WTC11 (cell line): ENCODE measurements around the gene SLC25A23. TPM values are rescaled to one million over a fixed set of nuclear protein-coding genes. Genes with fewer than 3 reads are reported as not detected.
A peak's percentile ranks its signal among the peaks of the same experiment; 100 is the strongest.

Experiments used
- AR ChIP-seq: fragments of 250-450 bp; sonication (Bioruptor Pico); IDR thresholded peaks from 2 replicates; pipeline ENCODE4 v1.9.0; 2021; ENCODE audit warnings: mild to moderate bottlenecking
- ATF6 ChIP-seq: sonication (generic); formaldehyde crosslinking; IDR thresholded peaks from 2 replicates; pipeline ENCODE4 v1.8.1; 2023; ENCODE audit warnings: mild to moderate bottlenecking, missing genetic modification reagents
- E2F5 ChIP-seq: sonication (generic); formaldehyde crosslinking; IDR thresholded peaks from 2 replicates; pipeline ENCODE4 v1.8.1; 2022; ENCODE audit warnings: mild to moderate bottlenecking, moderate library complexity, missing genetic modification reagents
- ESRRA ChIP-seq: sonication (generic); formaldehyde crosslinking; IDR thresholded peaks from 2 replicates; pipeline ENCODE4 v1.8.1; 2022; ENCODE audit warnings: mild to moderate bottlenecking, missing genetic modification reagents, borderline replicate concordance
- FOXP1 ChIP-seq: sonication (generic); formaldehyde crosslinking; IDR thresholded peaks from 2 replicates; pipeline ENCODE4 v1.8.0; 2022; ENCODE audit warnings: missing genetic modification reagents, mild to moderate bottlenecking, moderate library complexity, borderline replicate concordance
- GABPB1 ChIP-seq: sonication (generic); formaldehyde crosslinking; IDR thresholded peaks from 2 replicates; pipeline ENCODE4 v1.8.1; 2023; ENCODE audit warnings: mild to moderate bottlenecking, missing genetic modification reagents
- GRHL2 ChIP-seq: fragments of 250-450 bp; sonication (Bioruptor Pico); IDR thresholded peaks from 2 replicates; pipeline ENCODE4 v1.8.0; 2022; ENCODE audit warnings: mild to moderate bottlenecking, moderate library complexity; ENCODE audit not compliant: insufficient replicate concordance, severe bottlenecking
- HMGXB4 ChIP-seq: sonication (generic); formaldehyde crosslinking; IDR thresholded peaks from 2 replicates; pipeline ENCODE4 v1.8.1; 2023; ENCODE audit warnings: mild to moderate bottlenecking, moderate library complexity, missing genetic modification reagents
- MLX ChIP-seq: sonication (generic); formaldehyde crosslinking; IDR thresholded peaks from 2 replicates; pipeline ENCODE4 v1.8.1; 2023; ENCODE audit warnings: mild to moderate bottlenecking, missing genetic modification reagents, moderate library complexity
- NFATC4 ChIP-seq: fragments of 250-450 bp; sonication (Bioruptor Pico); IDR thresholded peaks from 2 replicates; pipeline ENCODE4 v1.9.0; 2021; ENCODE audit warnings: mild to moderate bottlenecking
- NFYB ChIP-seq: sonication (generic); formaldehyde crosslinking; conservative IDR thresholded peaks from 2 replicates; pipeline ENCODE4 v1.8.0; 2022; ENCODE audit warnings: low read depth, missing genetic modification reagents
- NR1H2 ChIP-seq: sonication (generic); formaldehyde crosslinking; IDR thresholded peaks from 2 replicates; pipeline ENCODE4 v1.9.0; 2021; ENCODE audit warnings: mild to moderate bottlenecking, moderate library complexity, missing genetic modification reagents
- NR3C1 ChIP-seq: sonication (generic); formaldehyde crosslinking; conservative IDR thresholded peaks from 2 replicates; pipeline ENCODE4 v1.8.1; 2023; ENCODE audit warnings: low read depth, mild to moderate bottlenecking, missing genetic modification reagents
- SMAD4 ChIP-seq: sonication (generic); formaldehyde crosslinking; IDR thresholded peaks from 2 replicates; pipeline ENCODE4 v1.8.0; 2022; ENCODE audit warnings: mild to moderate bottlenecking, missing genetic modification reagents
- ZNF396 ChIP-seq: fragments of 250-450 bp; sonication (Bioruptor Pico); IDR thresholded peaks from 2 replicates; pipeline ENCODE4 v1.8.0; 2021; ENCODE audit warnings: mild to moderate bottlenecking, moderate library complexity, borderline replicate concordance
- total RNA-seq: library from RNA; stranded (reverse); gene quantifications from 3 replicates; pipeline ENCODE4 v1.2.3, GENCODE V29; 2021
- TF ChIP-seq, protein P1 (sequence below): fragments of 200-600 bp; IDR thresholded peaks from 2 replicates; pipeline ENCODE4 v1.8.0; 2022; ENCODE audit warnings: antibody characterized with exemption
- TF ChIP-seq, protein P2 (sequence below): sonication (generic); formaldehyde crosslinking; IDR thresholded peaks from 2 replicates; pipeline ENCODE4 v1.8.0; 2022; ENCODE audit warnings: mild to moderate bottlenecking, missing genetic modification reagents
- TF ChIP-seq, protein P3 (sequence below): fragments of 250-450 bp; sonication (Bioruptor Pico); conservative IDR thresholded peaks from 2 replicates; pipeline ENCODE4 v1.9.0; 2021; ENCODE audit warnings: mild to moderate bottlenecking
- TF ChIP-seq, protein P4 (sequence below): fragments of 250-450 bp; sonication (Bioruptor Pico); IDR thresholded peaks from 2 replicates; pipeline ENCODE4 v1.8.0; 2021; ENCODE audit warnings: mild to moderate bottlenecking

SLC25A23 gene
- total RNA-seq, 1 experiment from 2014 or later, result 63.6 TPM

GRCh38 chr19:6501740-6502648 is 42.4 kb upstream of the SLC25A23 start, which contains the start of gene TUBB4A (continued):
- no peak for TF ChIP-seq E2F5
- no peak for TF ChIP-seq NR3C1
- TF ChIP-seq NR1H2 (CRISPR knock-in tag), result no peak
- TF ChIP-seq NFYB (CRISPR knock-in tag), result no peak
- TF ChIP-seq FOXP1 (CRISPR knock-in tag), result no peak
- TF ChIP-seq ESRRA (CRISPR knock-in tag), result no peak
- TF ChIP-seq GRHL2, result no peak
- no peak for TF ChIP-seq AR
- TF ChIP-seq HMGXB4 (CRISPR knock-in tag), result peak; percentile 69; the same call in 1 of the 2 replicates
- no peak for TF ChIP-seq MLX (CRISPR knock-in tag)
- TF ChIP-seq SMAD4 (CRISPR knock-in tag), result no peak
- TF ChIP-seq, protein P1, sequence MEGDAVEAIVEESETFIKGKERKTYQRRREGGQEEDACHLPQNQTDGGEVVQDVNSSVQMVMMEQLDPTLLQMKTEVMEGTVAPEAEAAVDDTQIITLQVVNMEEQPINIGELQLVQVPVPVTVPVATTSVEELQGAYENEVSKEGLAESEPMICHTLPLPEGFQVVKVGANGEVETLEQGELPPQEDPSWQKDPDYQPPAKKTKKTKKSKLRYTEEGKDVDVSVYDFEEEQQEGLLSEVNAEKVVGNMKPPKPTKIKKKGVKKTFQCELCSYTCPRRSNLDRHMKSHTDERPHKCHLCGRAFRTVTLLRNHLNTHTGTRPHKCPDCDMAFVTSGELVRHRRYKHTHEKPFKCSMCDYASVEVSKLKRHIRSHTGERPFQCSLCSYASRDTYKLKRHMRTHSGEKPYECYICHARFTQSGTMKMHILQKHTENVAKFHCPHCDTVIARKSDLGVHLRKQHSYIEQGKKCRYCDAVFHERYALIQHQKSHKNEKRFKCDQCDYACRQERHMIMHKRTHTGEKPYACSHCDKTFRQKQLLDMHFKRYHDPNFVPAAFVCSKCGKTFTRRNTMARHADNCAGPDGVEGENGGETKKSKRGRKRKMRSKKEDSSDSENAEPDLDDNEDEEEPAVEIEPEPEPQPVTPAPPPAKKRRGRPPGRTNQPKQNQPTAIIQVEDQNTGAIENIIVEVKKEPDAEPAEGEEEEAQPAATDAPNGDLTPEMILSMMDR, result no peak
- TF ChIP-seq, protein P2, sequence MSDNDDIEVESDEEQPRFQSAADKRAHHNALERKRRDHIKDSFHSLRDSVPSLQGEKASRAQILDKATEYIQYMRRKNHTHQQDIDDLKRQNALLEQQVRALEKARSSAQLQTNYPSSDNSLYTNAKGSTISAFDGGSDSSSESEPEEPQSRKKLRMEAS (CRISPR knock-in tag), result no peak
- TF ChIP-seq, protein P3, sequence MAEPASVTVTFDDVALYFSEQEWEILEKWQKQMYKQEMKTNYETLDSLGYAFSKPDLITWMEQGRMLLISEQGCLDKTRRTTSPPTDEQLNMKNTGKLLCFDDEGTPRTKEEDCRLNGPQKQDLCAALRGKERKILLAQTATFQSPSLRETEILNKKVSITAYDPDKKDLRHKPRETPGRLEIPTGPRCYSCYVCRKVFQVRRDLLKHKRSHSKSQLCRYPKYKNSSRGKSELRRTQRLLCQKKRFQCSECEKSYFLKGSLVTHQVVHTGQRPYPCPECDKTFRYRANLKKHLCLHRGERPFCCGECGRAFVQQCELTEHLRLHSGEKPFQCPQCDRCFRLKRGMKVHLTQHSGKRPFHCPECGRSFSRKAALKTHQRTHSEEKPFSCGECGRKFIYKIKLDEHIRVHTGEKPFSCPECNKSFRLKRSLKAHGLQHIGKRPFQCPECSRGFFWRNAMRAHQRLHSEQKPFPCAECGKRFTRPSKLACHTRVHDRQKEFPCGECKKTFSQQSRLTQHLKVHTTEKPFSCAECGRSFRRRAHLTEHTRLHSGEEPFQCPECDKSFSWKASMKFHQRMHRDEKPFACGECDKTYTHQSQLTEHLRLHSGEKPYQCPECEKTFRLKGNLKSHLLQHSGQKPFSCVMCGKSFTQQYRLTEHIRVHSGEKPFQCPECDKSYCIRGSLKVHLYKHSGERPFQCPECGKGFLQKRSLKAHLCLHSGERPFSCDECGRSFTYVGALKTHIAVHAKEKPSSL (CRISPR knock-in tag), result no peak
- no peak for TF ChIP-seq ZNF396
- TF ChIP-seq, protein P4, sequence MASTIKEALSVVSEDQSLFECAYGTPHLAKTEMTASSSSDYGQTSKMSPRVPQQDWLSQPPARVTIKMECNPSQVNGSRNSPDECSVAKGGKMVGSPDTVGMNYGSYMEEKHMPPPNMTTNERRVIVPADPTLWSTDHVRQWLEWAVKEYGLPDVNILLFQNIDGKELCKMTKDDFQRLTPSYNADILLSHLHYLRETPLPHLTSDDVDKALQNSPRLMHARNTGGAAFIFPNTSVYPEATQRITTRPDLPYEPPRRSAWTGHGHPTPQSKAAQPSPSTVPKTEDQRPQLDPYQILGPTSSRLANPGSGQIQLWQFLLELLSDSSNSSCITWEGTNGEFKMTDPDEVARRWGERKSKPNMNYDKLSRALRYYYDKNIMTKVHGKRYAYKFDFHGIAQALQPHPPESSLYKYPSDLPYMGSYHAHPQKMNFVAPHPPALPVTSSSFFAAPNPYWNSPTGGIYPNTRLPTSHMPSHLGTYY (CRISPR knock-in tag), result no peak
- no peak for TF ChIP-seq GABPB1
- TF ChIP-seq NFATC4, result no peak
- no peak for TF ChIP-seq ATF6 (CRISPR knock-in tag)
